Measurements from ENCODE around the gene KCNQ2.

GRCh38 chr20:63454731-63455567 lies 17.5 kb downstream of the KCNQ2 start:
- TF ChIP-seq CTCF (IDR thresholded peaks at IDR 0.05; ENCODE audit: borderline replicate concordance, extremely low read depth, low read length, poor library complexity, severe bottlenecking) (no peak), EZH2 (IDR thresholded peaks at IDR 0.05; ENCODE audit: borderline replicate concordance, low read depth, low read length, severe bottlenecking) (no peak)

Measured in DND-41 (cell line).